ENCODE measurements around the gene ZNF778. TPM values are rescaled to one million over a fixed set of nuclear protein-coding genes. Genes with fewer than 3 reads are reported as not detected.

ZNF778 gene
- total RNA-seq, 2 donors from 2014 or later, result 13.0 to 16.3 TPM

- H3K27me3 Mint-ChIP-seq (ENCODE audit: insufficient read depth), result peaks cover 51% of the 10 kb centered on the region
- H3K27ac Mint-ChIP-seq, result no peak overlapping the region
- Histone ChIP-seq H3K9ac (ENCODE audit: extremely low read depth, low read length, poor library complexity, severe bottlenecking) (no peak overlapping the region), H3K4me1 (ENCODE audit: control insufficient read depth, insufficient read depth, low read length) (no peaks in the 10 kb centered on the region), H3K36me3 (ENCODE audit: control insufficient read depth, insufficient read depth, low read length) (no peaks in the 10 kb centered on the region), H3K9me3 (ENCODE audit: control insufficient read depth, low read length) (peaks cover 6% of the 10 kb centered on the region), H3K27me3 (ENCODE audit: control insufficient read depth, insufficient read depth, low read length, poor library complexity, severe bottlenecking) (peaks cover 46% of the 10 kb centered on the region), H3K4me3 (ENCODE audit: low read length) (no peak overlapping the region), H3K27ac (ENCODE audit: low read depth, low read length) (no peak overlapping the region)
- 88 to 98% methylated on average over 12 to 22 of the region's 22 CpGs for WGBS, 2 experiments (ENCODE audit: insufficient coverage in 1 of 2, insufficient read length in 1 of 2)
- no peak for DNase-seq
- no peak for TF ChIP-seq CTCF (conservative IDR thresholded peaks at IDR 0.05)
- H3K9me3 Mint-ChIP-seq, result peaks cover 8% of the 10 kb centered on the region
- H3K4me1 Mint-ChIP-seq, result peaks cover 2% of the 10 kb centered on the region
- H3K36me3 Mint-ChIP-seq (ENCODE audit: low read depth), result no peaks in the 10 kb centered on the region
- H3K4me3 Mint-ChIP-seq, result peak overlapping the region; percentile 50
Measured at GRCh38 chr16:89199241-89200123, 18.0 kb upstream of the ZNF778 start.

GRCh38 chr16:89200124-89200849 lies 17.2 kb upstream of the ZNF778 start, which contains the start of gene SLC22A31:
Gene SLC22A31 (minus strand): TSS chr16:89200537. CDS start chr16:89200501, 36 bp downstream.
- peaks cover 2% of the 10 kb centered on the region for H3K4me1 Mint-ChIP-seq
- Histone ChIP-seq H3K27ac (ENCODE audit: low read depth, low read length) (no peak within 1 kb of the TSS), H3K4me1 (ENCODE audit: control insufficient read depth, insufficient read depth, low read length) (no peaks in the 10 kb centered on the region), H3K4me3 (ENCODE audit: low read length) (no peak within 1 kb of the TSS), H3K27me3 (ENCODE audit: control insufficient read depth, insufficient read depth, low read length, poor library complexity, severe bottlenecking) (peaks cover 52% of the 10 kb centered on the region), H3K36me3 (ENCODE audit: control insufficient read depth, insufficient read depth, low read length) (no peaks in the 10 kb centered on the region), H3K9ac (ENCODE audit: extremely low read depth, low read length, poor library complexity, severe bottlenecking) (no peak within 1 kb of the TSS), H3K9me3 (ENCODE audit: control insufficient read depth, low read length) (peaks cover 6% of the 10 kb centered on the region)
- no peaks in the 10 kb centered on the region for H3K36me3 Mint-ChIP-seq (ENCODE audit: low read depth)
- peak within 1 kb of the TSS; percentile 50 for H3K4me3 Mint-ChIP-seq
- no peak for TF ChIP-seq CTCF (conservative IDR thresholded peaks at IDR 0.05)
- peak; percentile 67 for DNase-seq
- H3K9me3 Mint-ChIP-seq, result peaks cover 8% of the 10 kb centered on the region
- peaks cover 53% of the 10 kb centered on the region for H3K27me3 Mint-ChIP-seq (ENCODE audit: insufficient read depth)
- H3K27ac Mint-ChIP-seq, result no peak within 1 kb of the TSS
- 43 to 60% methylated on average over 9 to 28 of the region's 28 CpGs for WGBS, 2 experiments (ENCODE audit: insufficient coverage in 1 of 2, insufficient read length in 1 of 2)

GRCh38 chr16:89200850-89201411 lies 16.6 kb upstream of the ZNF778 start:
- no peak overlapping the region for H3K9ac ChIP-seq (ENCODE audit: extremely low read depth, low read length, poor library complexity, severe bottlenecking)
- H3K36me3 Mint-ChIP-seq (ENCODE audit: low read depth), result no peaks in the 10 kb centered on the region
- no peak overlapping the region for H3K27ac ChIP-seq (ENCODE audit: low read depth, low read length)
- peaks cover 52% of the 10 kb centered on the region for H3K27me3 ChIP-seq (ENCODE audit: control insufficient read depth, insufficient read depth, low read length, poor library complexity, severe bottlenecking)
- peaks cover 2% of the 10 kb centered on the region for H3K4me1 Mint-ChIP-seq
- no peak overlapping the region for H3K4me3 ChIP-seq (ENCODE audit: low read length)
- peaks cover 6% of the 10 kb centered on the region for H3K9me3 ChIP-seq (ENCODE audit: control insufficient read depth, low read length)
- no peaks in the 10 kb centered on the region for H3K4me1 ChIP-seq (ENCODE audit: control insufficient read depth, insufficient read depth, low read length)
- H3K27ac Mint-ChIP-seq, result no peak overlapping the region
- 3 to 5% methylated on average over 13 to 58 of the region's 58 CpGs for WGBS, 2 experiments (ENCODE audit: insufficient coverage in 1 of 2, insufficient read length in 1 of 2)
- no peaks in the 10 kb centered on the region for H3K36me3 ChIP-seq (ENCODE audit: control insufficient read depth, insufficient read depth, low read length)
- peak overlapping the region; percentile 50 for H3K4me3 Mint-ChIP-seq
- H3K9me3 Mint-ChIP-seq, result peaks cover 8% of the 10 kb centered on the region
- TF ChIP-seq CTCF (conservative IDR thresholded peaks at IDR 0.05), result no peak
- peaks cover 53% of the 10 kb centered on the region for H3K27me3 Mint-ChIP-seq (ENCODE audit: insufficient read depth)
- DNase-seq, result no peak
